AG10803 (cell line): Measurements from ENCODE around the gene ADAMTSL3.
A peak's percentile ranks its signal among the peaks of the same experiment; 100 is the strongest.
"Not testable (repeated sequence)": the region's sequence is repeated elsewhere in the genome, so short reads cannot be mapped to it uniquely, and the experiment has no call there.

Experiments
- DNase-seq: peaks from one replicate; pipeline ENCODE4 v3.0.0; 2010; ENCODE audit warnings: low read depth
- H3K4me3 ChIP-seq: 2 replicates; pipeline ENCODE4 v1.5.1; 2011; ENCODE audit warnings: mild to moderate bottlenecking, low read length, control low read depth
- TF ChIP-seq, protein P1 (sequence below): conservative IDR thresholded peaks from 2 replicates; pipeline ENCODE4 v1.5.1; 2011; ENCODE audit warnings: mild to moderate bottlenecking, low read length, control low read depth, inconsistent platforms

Gene ADAMTSL3

DNA sequence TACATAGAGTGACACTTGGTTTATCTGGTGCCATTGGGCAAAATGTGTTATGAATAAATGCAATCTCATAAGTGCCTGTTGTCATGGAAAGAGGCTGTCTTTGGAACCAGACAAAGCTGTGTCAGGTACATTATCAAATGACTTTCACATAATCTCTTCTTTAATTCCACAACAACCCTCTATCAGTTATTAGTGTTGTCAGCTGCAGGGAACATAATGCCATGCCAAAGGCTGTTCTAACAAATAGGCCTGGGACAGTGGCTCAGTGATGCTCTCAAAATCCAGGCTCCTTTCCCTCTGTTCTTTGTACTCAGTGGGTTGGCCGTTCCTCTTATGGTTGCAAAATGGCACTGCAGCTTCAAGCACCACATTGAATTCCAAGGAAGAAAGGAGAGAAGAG, 91.8 kb downstream of the ADAMTSL3 start:
- H3K4me3 ChIP-seq, result no peak overlapping the region
- TF ChIP-seq, protein P1, sequence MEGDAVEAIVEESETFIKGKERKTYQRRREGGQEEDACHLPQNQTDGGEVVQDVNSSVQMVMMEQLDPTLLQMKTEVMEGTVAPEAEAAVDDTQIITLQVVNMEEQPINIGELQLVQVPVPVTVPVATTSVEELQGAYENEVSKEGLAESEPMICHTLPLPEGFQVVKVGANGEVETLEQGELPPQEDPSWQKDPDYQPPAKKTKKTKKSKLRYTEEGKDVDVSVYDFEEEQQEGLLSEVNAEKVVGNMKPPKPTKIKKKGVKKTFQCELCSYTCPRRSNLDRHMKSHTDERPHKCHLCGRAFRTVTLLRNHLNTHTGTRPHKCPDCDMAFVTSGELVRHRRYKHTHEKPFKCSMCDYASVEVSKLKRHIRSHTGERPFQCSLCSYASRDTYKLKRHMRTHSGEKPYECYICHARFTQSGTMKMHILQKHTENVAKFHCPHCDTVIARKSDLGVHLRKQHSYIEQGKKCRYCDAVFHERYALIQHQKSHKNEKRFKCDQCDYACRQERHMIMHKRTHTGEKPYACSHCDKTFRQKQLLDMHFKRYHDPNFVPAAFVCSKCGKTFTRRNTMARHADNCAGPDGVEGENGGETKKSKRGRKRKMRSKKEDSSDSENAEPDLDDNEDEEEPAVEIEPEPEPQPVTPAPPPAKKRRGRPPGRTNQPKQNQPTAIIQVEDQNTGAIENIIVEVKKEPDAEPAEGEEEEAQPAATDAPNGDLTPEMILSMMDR, result no peak
- no peak for DNase-seq

DNA sequence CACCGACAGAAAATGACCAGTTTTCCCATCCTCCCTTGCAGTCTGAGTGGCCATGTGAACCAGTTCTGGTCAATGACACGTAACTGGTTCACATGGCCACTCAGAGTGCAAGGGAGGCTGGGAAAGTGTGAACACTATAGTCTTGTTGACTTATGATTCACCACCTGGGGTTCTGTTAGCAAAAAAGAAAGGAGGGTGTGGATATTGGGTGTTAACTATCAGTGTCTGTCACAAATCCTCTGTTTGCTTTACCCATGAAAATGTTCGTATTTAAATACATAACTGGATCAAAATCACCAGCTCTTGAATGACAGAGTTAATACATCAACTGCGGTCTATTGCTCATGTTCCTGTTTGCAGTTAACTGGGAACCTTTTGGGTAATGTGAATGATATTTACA, 92.3 kb downstream of the ADAMTSL3 start:
- H3K4me3 ChIP-seq, result no peak overlapping the region
- TF ChIP-seq, protein P1, result no peak
- DNase-seq, result no peak

DNA sequence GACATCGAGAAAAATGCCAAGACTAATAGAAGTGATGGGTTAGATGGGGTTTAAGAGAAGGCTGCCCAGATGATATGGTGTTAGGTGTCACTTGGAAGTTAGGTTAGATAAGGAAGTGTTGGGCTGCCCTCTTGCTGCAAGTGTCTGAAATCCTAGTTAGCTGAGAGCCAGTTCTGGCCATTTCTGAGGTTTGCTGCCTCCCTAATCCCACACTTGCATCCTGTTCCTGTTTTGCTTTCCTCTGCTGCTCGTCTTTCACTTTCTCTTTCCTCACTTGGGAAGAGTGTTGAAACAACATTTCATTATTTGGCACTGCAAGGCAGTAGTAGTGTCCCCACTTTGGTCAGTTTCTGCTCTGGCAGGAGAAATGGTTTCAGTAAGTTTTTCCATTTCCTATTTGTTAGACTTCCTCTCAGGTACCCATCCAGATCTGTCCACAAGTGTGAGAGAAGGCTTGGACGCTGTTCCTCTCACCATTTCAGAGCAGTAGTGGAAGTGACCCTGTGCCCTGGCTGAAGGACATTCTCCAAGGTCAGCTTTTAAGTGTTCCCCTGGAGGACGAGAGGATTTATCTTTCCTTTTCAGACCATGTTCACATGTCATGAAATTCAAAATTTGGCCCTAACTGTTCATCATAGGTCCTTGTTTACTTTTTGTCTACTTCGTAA, 93.3 kb downstream of the ADAMTSL3 start:
- peak; percentile 23 for DNase-seq
- H3K4me3 ChIP-seq, result peak overlapping the region; percentile 34
- TF ChIP-seq, protein P1, result peak; percentile 25

DNA sequence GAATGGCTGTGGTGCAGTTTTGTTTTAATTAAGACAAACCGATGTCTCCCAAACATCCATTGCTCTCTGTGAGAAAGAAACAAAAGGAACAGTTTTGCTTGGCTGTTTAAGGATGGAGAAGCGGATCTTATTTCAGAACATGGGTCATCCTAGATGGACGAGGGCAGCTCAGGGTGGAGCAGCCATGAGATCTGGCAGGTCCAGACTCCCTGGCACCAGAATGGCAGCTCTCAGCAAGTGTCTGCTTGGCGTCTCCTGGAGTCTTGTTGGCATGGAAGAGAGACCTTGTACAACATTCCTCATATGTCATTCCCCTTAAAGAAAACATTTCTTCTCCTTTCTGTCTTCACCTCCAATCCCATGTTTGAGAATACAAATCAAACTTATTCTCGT, 93.8 kb downstream of the ADAMTSL3 start:
- TF ChIP-seq, protein P1, result no peak
- H3K4me3 ChIP-seq, result no peak overlapping the region
- no peak for DNase-seq

DNA sequence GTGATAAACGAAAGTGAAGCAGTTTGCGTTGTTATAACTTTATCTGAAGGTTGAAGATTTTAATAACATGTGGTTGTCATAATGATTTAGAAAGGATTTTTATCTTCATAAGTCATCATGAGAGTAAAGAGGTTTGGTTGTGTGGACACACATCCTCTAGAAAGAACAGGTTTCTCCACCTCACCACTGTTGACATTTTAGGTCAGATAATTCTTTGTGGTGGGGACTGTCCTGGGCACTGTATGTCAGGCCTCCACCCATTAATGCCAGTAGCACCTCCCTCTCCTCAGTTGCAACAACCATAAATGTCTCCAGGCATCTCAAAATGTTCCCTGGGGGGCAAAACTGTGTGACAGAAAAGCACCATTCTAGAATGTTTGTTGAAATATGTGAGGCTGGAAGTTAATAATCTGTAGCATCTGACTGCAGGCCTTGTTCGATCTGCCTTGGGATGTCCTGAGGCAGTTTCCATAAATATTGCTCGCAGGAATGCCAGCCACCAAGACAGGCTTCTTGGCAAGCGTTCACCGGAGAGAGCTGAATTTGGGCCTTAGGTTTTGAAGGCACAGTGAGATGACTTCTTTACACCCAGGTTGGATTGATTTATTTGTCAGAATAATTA, 100.1 kb downstream of the ADAMTSL3 start:
- no peak for DNase-seq
- H3K4me3 ChIP-seq, result no peak overlapping the region
- TF ChIP-seq, protein P1, result no peak

DNA sequence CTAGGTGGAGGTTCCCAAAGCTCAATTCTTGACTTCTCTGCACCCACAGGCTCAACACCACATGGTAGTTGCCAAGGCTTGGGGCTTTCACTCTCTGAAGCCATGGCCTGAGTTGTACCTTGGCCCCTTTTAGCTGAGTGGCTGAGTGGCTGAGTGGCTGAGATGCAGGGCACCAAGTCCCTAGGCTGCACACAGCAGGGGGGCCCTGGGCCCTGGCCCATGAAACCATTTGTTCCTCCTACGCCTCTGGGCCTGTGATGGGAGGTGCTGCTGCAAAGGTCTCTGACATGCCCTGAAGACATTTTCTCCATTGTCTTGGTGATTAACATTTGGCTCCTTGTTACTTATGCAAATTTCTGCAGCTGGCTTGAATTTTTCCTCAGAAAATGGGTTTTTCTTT, 103.4 kb downstream of the ADAMTSL3 start:
- not testable (repeated sequence) for H3K4me3 ChIP-seq, DNase-seq

DNA sequence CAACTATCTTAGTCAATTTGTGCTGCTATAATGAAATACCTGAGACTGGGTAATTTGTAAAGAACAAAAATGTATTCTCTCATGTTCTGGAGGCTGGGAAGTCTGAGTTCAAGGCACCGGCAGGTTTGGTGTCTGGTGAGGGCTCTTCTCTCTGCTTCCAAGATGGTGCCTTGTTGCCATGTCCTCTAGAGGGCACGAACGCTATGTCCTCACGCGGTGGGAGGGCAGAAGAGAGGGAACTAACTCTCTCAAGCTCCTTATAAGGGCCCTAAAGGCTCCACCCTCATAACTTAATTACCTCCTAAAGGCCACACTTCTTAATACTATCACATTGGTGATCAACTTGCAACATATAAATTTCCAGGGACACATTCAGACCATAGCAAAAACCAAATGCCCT, 108.4 kb downstream of the ADAMTSL3 start:
- no peak overlapping the region for H3K4me3 ChIP-seq
- DNase-seq, result no peak
- TF ChIP-seq, protein P1, result no peak
